Measurements from ENCODE around the gene MAD1L1. TPM values are rescaled to one million over a fixed set of nuclear protein-coding genes. Genes with fewer than 3 reads are reported as not detected.

Gene MAD1L1
- total and polyA plus RNA-seq, 7 donors, result 11.7 to 17.5 (median 15.6) TPM

DNA sequence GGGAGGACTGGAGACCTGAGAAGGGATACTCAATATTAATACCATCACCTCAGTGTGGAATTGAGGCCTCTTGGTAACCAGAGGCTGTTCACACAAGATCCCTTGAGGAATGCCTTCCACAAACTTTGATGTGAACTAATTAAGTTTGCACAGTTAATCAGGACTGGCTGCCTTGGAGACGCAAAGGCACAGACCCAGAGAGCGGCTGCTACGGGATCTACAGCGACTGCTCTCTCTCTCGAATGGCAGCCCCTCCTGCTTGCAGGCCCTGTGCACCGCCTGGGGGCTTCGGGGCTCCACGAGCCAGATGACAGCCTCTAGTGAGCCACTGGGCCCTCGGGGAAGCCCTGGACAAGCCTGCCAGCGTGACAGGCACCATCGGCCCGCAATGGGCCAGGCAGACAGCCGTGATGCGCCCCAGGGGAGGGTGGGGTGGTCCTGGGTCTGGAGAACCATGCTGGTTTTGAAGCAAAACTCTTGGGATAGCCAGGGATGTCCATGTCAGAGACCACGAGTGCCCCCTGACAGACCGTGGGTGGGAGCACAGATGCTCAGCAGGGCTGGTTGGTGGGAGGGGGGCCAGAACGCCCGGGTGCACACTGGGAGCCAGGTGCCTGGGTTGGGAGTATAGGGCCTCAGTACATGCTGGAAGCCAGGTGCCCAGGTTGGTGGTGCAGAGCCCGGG is 367.0 kb downstream of the MAD1L1 start:
- Histone ChIP-seq H3K9me3 (no peaks in the 10 kb centered on the region), H3K4me3 (no peak overlapping the region), H3K27me3 (ENCODE audit: insufficient read depth in 3 of 3, low read length in 2 of 3) (no peaks in the 10 kb centered on the region), H3K4me1 (no peaks in the 10 kb centered on the region), H3K27ac (no peak overlapping the region), H3K36me3 (ENCODE audit: insufficient read depth in 1 of 2, low read depth in 1 of 2) (no peaks in the 10 kb centered on the region)
- TF ChIP-seq, protein P1, sequence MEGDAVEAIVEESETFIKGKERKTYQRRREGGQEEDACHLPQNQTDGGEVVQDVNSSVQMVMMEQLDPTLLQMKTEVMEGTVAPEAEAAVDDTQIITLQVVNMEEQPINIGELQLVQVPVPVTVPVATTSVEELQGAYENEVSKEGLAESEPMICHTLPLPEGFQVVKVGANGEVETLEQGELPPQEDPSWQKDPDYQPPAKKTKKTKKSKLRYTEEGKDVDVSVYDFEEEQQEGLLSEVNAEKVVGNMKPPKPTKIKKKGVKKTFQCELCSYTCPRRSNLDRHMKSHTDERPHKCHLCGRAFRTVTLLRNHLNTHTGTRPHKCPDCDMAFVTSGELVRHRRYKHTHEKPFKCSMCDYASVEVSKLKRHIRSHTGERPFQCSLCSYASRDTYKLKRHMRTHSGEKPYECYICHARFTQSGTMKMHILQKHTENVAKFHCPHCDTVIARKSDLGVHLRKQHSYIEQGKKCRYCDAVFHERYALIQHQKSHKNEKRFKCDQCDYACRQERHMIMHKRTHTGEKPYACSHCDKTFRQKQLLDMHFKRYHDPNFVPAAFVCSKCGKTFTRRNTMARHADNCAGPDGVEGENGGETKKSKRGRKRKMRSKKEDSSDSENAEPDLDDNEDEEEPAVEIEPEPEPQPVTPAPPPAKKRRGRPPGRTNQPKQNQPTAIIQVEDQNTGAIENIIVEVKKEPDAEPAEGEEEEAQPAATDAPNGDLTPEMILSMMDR (IDR thresholded peaks at IDR 0.05), result no peak
- ATAC-seq (no peak), DNase-seq (no peak)
- intact Hi-C loops (cut with DNase I), result no loop called here
- WGBS, 3 donors, result 89 to 92% (median 90%) methylated on average over 19 of the region's 19 CpGs

DNA sequence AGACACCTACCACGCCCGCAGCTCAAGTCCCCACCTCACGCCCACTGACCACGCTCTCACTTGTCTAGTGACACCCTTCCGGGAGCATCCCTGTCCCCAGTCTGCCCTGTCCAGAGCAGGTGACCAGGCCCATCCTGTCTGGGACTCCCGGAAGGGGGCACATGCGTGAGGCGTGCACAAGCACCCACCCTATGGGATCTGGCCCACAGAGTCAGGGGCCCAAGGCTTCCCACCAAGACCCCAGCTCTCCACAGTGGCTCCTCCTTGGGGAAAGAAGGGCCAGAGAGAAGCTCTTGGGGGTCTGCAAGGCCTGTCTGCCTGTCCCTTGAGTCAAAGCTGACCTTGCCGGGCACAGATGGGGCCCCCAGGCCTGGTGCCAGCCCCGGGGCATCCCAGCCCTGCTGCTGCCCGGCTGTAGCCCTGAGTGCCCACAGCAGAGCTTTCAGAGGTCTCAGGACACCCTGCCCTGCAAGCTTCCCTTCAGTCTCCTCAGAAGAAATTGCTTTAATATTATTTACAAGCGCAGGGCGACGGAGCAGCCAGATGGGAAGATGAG is 367.7 kb downstream of the MAD1L1 start:
- DNase-seq, result no peak
- Histone ChIP-seq H3K4me3 (no peak overlapping the region), H3K36me3 (ENCODE audit: insufficient read depth in 1 of 2, low read depth in 1 of 2) (no peaks in the 10 kb centered on the region), H3K4me1 (no peaks in the 10 kb centered on the region), H3K27me3 (ENCODE audit: insufficient read depth in 3 of 3, low read length in 2 of 3) (no peaks in the 10 kb centered on the region), H3K9me3 (no peaks in the 10 kb centered on the region), H3K27ac (no peak overlapping the region)
- intact Hi-C loops (cut with DNase I), result no loop called here
- TF ChIP-seq, protein P1 (IDR thresholded peaks at IDR 0.05), result no peak
- no peak for ATAC-seq
- 94 to 95% (median 94%) methylated on average over 14 of the region's 14 CpGs for WGBS, 3 donors

DNA sequence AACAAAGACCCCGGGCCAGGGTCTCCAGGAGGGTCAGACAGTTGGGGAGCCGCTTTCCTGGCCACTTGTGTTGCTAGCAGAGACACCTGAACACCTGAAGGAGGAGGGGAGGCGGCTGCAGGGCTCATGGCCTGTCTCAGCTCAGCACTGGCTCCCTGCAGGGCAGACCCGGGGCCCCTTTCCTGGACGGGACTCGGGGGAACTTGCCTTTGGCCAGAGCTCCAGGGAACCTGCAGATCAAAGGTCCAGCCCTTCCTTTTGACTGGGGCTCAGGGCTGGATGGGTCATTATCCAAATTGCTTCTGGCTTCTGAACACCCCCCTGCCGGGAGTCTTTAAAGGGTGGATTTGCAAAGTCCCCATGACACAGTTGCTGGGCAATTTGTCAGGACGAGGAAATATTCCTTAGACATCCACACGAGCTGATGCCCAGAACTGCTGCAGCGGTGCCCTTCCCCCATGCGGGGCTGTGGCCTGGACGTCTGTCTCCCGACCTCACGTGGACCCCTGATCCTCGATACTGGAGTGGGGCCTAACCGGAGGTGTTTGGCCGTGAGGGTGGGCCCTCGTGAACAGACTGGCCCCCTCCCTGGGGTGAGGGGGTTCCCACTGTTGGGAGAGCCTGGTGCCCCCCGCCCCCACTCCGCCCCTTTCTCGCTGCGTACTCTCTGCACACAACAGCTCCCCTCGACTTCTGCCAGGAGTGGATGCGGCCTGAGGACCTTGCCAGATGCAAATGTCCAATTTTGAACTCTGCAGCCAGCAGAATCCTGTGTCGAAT is 368.4 kb downstream of the MAD1L1 start:
- no peak overlapping the region for H3K27ac ChIP-seq
- H3K9me3 ChIP-seq, result no peaks in the 10 kb centered on the region
- 84 to 87% (median 87%) methylated on average over 25 of the region's 25 CpGs for WGBS, 3 donors
- no peak for DNase-seq
- H3K4me3 ChIP-seq, result no peak overlapping the region
- no peaks in the 10 kb centered on the region for H3K4me1 ChIP-seq
- no peak for ATAC-seq
- H3K36me3 ChIP-seq (ENCODE audit: insufficient read depth in 1 of 2, low read depth in 1 of 2), result no peaks in the 10 kb centered on the region
- TF ChIP-seq, protein P1 (IDR thresholded peaks at IDR 0.05), result no peak
- intact Hi-C loops (cut with DNase I), result no loop called here
- no peaks in the 10 kb centered on the region for H3K27me3 ChIP-seq (ENCODE audit: insufficient read depth in 3 of 3, low read length in 2 of 3)

DNA sequence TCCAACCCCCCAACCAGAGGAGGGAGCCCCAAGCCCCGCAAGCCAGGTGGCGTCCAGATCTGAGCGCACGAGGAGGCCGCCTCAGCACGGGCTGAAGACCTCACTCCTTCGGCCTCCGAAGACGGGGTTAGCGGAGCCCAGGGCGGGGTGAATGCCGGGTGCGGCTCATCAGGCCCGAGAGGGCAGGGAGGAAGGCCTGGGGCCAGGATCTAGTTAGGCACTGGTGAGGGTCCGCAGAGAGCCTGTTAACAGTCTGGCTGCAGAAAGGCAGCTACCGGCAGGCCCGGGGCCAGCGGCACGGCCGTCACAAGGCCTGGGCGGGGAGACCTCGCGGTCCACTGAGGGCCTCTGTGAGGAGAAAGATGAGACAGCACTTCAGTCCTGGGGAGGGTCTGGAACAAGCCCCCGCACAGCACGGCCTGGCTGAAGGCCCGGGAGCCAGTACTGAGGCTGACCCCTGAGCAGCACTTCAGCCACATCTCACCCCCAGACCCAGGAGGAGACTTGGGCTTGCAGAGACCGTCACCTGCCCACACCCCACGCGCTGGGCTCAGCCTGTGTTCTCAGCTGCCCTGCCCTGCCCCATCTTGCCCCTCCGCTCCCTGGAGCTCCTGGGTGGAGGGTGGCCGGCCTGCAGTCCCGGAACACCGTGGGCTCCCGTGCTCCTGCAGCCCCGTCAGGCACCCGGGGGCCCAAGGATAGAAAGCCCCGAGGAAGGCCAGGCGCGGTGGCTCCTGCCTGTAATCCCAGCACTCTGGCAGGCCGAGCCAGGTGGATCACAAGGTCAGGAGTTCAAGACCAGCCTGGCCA is 369.4 kb downstream of the MAD1L1 start:
- Histone ChIP-seq H3K36me3 (ENCODE audit: insufficient read depth in 1 of 2, low read depth in 1 of 2) (no peaks in the 10 kb centered on the region), H3K4me3 (no peak overlapping the region), H3K27me3 (ENCODE audit: insufficient read depth in 3 of 3, low read length in 2 of 3) (no peaks in the 10 kb centered on the region), H3K4me1 (no peaks in the 10 kb centered on the region), H3K27ac (no peak overlapping the region), H3K9me3 (no peaks in the 10 kb centered on the region)
- intact Hi-C loops (cut with DNase I), result no loop called here
- ATAC-seq (no peak), DNase-seq (no peak)
- 91 to 93% (median 92%) methylated on average over 34 to 40 of the region's 40 CpGs for WGBS, 3 donors
- TF ChIP-seq, protein P1 (IDR thresholded peaks at IDR 0.05), result no peak
